ENCODE data around the gene PFN2.

The PFN2 gene

DNA sequence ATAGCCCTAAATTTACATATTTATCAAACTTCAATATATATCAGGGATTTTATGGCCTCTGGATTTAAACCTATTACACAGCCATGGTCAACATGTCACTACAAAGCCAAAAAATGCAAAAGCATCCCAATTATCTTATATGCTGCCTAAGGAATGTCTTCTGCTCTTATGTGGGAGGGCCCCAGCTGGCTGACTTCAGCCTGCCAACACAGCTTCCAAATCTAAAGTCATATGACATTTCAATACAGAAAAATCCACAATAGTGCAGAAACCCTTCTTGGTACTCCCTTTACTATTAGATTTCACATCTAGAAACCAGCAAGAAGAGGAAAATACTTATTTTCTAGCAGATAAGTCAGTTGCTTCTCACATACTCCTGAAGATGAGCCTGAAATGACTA is 6.4 kb downstream of the PFN2 start:
- TF ChIP-seq, protein P1, sequence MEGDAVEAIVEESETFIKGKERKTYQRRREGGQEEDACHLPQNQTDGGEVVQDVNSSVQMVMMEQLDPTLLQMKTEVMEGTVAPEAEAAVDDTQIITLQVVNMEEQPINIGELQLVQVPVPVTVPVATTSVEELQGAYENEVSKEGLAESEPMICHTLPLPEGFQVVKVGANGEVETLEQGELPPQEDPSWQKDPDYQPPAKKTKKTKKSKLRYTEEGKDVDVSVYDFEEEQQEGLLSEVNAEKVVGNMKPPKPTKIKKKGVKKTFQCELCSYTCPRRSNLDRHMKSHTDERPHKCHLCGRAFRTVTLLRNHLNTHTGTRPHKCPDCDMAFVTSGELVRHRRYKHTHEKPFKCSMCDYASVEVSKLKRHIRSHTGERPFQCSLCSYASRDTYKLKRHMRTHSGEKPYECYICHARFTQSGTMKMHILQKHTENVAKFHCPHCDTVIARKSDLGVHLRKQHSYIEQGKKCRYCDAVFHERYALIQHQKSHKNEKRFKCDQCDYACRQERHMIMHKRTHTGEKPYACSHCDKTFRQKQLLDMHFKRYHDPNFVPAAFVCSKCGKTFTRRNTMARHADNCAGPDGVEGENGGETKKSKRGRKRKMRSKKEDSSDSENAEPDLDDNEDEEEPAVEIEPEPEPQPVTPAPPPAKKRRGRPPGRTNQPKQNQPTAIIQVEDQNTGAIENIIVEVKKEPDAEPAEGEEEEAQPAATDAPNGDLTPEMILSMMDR (IDR thresholded peaks at IDR 0.05) = no peak
- no peaks in the 10 kb centered on the region for H3K4me1 ChIP-seq
- no peaks in the 10 kb centered on the region for H3K27me3 ChIP-seq (ENCODE audit: control insufficient read depth, insufficient read depth, low read length)
- no peak overlapping the region for H3K9ac ChIP-seq
- no peak overlapping the region for H3K4me2 ChIP-seq (ENCODE audit: low read length)
- H3K4me3 ChIP-seq (ENCODE audit: low read depth, low read length) = no peak overlapping the region
- H3K9me3 ChIP-seq (ENCODE audit: control insufficient read depth, low read length) = no peaks in the 10 kb centered on the region
- peaks cover 13% of the 10 kb centered on the region for H3K79me2 ChIP-seq
- H3K27ac ChIP-seq = no peak overlapping the region
- H2AFZ ChIP-seq = no peak overlapping the region
- H3K36me3 ChIP-seq (ENCODE audit: control insufficient read depth, insufficient read depth, low read length) = no peaks in the 10 kb centered on the region

DNA sequence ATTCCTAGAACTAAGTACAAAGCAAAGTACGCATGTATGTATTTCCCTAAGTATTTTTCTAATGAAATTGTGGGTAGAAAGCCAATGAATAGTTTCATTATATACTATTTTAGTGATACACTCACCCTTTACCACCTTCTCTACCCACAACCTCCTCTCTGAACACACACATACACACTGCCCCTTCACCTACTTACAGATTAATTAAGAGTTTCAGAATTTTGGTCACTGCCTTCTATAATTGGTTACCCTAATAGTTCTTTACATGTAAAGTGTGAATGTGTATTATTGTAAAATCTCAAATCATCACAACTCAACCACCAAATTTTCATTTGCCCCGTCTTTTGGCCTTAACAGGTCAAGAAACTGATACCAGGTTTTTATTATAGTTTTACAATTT is 7.2 kb downstream of the PFN2 start:
- H3K4me1 ChIP-seq = no peaks in the 10 kb centered on the region
- peaks cover 13% of the 10 kb centered on the region for H3K79me2 ChIP-seq
- H2AFZ ChIP-seq = no peak overlapping the region
- no peak overlapping the region for H3K4me2 ChIP-seq (ENCODE audit: low read length)
- no peak overlapping the region for H3K9ac ChIP-seq
- TF ChIP-seq, protein P1 (IDR thresholded peaks at IDR 0.05) = no peak
- no peaks in the 10 kb centered on the region for H3K9me3 ChIP-seq (ENCODE audit: control insufficient read depth, low read length)
- no peak overlapping the region for H3K27ac ChIP-seq
- no peaks in the 10 kb centered on the region for H3K36me3 ChIP-seq (ENCODE audit: control insufficient read depth, insufficient read depth, low read length)
- no peak overlapping the region for H3K4me3 ChIP-seq (ENCODE audit: low read depth, low read length)
- H3K27me3 ChIP-seq (ENCODE audit: control insufficient read depth, insufficient read depth, low read length) = no peaks in the 10 kb centered on the region

DNA sequence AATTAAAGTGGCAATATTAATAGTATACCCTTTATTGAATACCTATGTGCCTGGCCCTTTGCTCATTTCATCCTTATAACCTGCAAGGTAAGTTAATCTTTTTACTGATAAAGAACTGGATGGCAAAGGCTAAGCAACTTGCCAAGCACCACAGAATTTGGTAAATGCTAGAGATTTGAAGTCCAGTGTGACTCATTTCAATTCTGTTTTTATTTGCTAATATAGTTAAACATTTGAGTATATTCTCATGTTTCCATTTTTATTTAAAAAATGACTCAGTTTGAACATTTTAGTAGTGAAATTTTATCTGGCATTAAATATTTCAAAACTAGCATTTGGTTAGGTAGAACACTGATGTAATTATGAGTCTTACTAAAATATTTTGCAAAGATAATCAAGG is 11.3 kb downstream of the PFN2 start:
- H3K9ac ChIP-seq = no peak overlapping the region
- H3K4me2 ChIP-seq (ENCODE audit: low read length) = no peak overlapping the region
- H3K27me3 ChIP-seq (ENCODE audit: control insufficient read depth, insufficient read depth, low read length) = no peaks in the 10 kb centered on the region
- no peak overlapping the region for H2AFZ ChIP-seq
- no peaks in the 10 kb centered on the region for H3K36me3 ChIP-seq (ENCODE audit: control insufficient read depth, insufficient read depth, low read length)
- no peaks in the 10 kb centered on the region for H3K9me3 ChIP-seq (ENCODE audit: control insufficient read depth, low read length)
- peaks cover 5% of the 10 kb centered on the region for H3K79me2 ChIP-seq
- H3K4me1 ChIP-seq = no peaks in the 10 kb centered on the region
- H3K27ac ChIP-seq = no peak overlapping the region
- TF ChIP-seq, protein P1 (IDR thresholded peaks at IDR 0.05) = no peak
- no peak overlapping the region for H3K4me3 ChIP-seq (ENCODE audit: low read depth, low read length)

DNA sequence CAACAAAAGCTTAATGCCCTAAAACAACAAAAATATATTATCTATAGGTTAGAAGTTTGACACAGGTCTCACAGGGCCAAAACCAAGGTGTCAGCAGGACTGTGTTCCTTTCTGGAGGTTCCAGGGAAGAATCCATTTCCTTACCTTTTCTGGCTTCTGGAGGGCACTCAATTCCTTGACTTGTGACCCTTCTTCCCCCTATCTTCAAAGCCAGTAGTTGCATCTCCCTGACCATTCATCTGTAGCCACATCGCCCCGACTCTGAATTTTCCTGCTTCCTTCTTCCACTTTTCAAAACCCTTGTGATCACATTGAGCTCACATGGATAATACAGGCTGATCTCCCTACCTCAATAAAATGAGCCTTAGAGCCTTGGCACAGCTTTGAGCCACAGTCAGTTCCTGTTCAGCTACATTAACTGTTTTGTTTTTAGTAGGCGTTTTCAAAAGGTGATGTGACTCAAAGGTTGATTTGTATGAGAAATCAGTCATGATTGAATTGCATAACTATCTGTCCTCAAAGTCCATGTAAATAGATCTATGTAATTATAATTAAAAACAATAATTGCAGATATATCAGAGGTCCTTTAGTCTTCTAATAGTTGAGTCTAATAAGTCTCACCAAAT is 12.4 kb downstream of the PFN2 start:
- Histone ChIP-seq H3K27me3 (ENCODE audit: control insufficient read depth, insufficient read depth, low read length) (no peaks in the 10 kb centered on the region), H3K9me3 (ENCODE audit: control insufficient read depth, low read length) (no peaks in the 10 kb centered on the region), H3K79me2 (no peaks in the 10 kb centered on the region), H3K4me3 (ENCODE audit: low read depth, low read length) (no peak overlapping the region), H3K27ac (no peak overlapping the region), H2AFZ (no peak overlapping the region), H3K9ac (no peak overlapping the region), H3K4me2 (ENCODE audit: low read length) (no peak overlapping the region), H3K4me1 (no peaks in the 10 kb centered on the region), H3K36me3 (ENCODE audit: control insufficient read depth, insufficient read depth, low read length) (no peaks in the 10 kb centered on the region)
- TF ChIP-seq, protein P1 (IDR thresholded peaks at IDR 0.05) = no peak

Data from parathyroid adenoma (tissue), 2 donors.